Muscle layer of duodenum (tissue), 2 donors: ENCODE results near the gene DDR2.

ENCODE experiments used
- H3K27ac ChIP-seq: one replicate; pipeline ENCODE4 v1.7.0; 2013; ENCODE audit warnings: mild to moderate bottlenecking, low read length
- H3K27me3 ChIP-seq: one replicate; pipeline ENCODE4 v1.7.0; 2013; ENCODE audit warnings: low read depth, mild to moderate bottlenecking, control low read depth, low read length
- H3K36me3 ChIP-seq, 2 donors: one replicate each; pipeline ENCODE4 v1.7.0; 2013; ENCODE audit warnings: low read length in 2 of 2, control low read depth in 1 of 2, mild to moderate bottlenecking in 1 of 2; ENCODE audit not compliant: insufficient read depth in 2 of 2, control insufficient read depth in 1 of 2
- H3K4me1 ChIP-seq, 2 donors: one replicate each; pipeline ENCODE4 v1.7.0; 2013; ENCODE audit warnings: low read length in 2 of 2, mild to moderate bottlenecking in 2 of 2, control low read depth in 1 of 2, moderate library complexity in 1 of 2; ENCODE audit not compliant: insufficient read depth in 2 of 2, control insufficient read depth in 1 of 2
- H3K4me3 ChIP-seq, 2 donors: one replicate each; pipeline ENCODE4 v1.7.0; 2013; ENCODE audit warnings: low read length in 2 of 2, low read depth in 1 of 2, mild to moderate bottlenecking in 1 of 2
- H3K9me3 ChIP-seq, 2 donors: one replicate each; pipeline ENCODE4 v1.7.0; 2013; ENCODE audit warnings: low read length in 2 of 2, control low read depth in 1 of 2, mild to moderate bottlenecking in 1 of 2; ENCODE audit not compliant: control insufficient read depth in 1 of 2
- donor health status: healthy.

The DDR2 gene

GRCh38 chr1:162822391-162823200 lies 190.3 kb downstream of the DDR2 start:
- peaks cover 7% of the 10 kb centered on the region for H3K27me3 ChIP-seq
- H3K4me3 ChIP-seq, result peak overlapping the region; percentile 54 to 63
- no peaks in the 10 kb centered on the region for H3K36me3 ChIP-seq
- peaks cover 0 to 5% of the 10 kb centered on the region in 2 donors for H3K9me3 ChIP-seq
- H3K4me1 ChIP-seq, result peaks cover 0 to 9% of the 10 kb centered on the region in 2 donors
- no peak overlapping the region for H3K27ac ChIP-seq

GRCh38 chr1:162823231-162823630 lies 191.0 kb downstream of the DDR2 start:
- H3K27me3 ChIP-seq, result peaks cover 7% of the 10 kb centered on the region
- H3K4me1 ChIP-seq, result peaks cover 0 to 9% of the 10 kb centered on the region in 2 donors
- H3K27ac ChIP-seq, result no peak overlapping the region
- no peaks in the 10 kb centered on the region for H3K36me3 ChIP-seq
- H3K4me3 ChIP-seq, result no peak overlapping the region
- peaks cover 0 to 5% of the 10 kb centered on the region in 2 donors for H3K9me3 ChIP-seq

- Histone ChIP-seq H3K36me3 (no peaks in the 10 kb centered on the region), H3K4me3 (no peak overlapping the region), H3K4me1 (peaks cover 0 to 9% of the 10 kb centered on the region in 2 donors), H3K9me3 (peaks cover 0 to 5% of the 10 kb centered on the region in 2 donors), H3K27me3 (peaks cover 7% of the 10 kb centered on the region), H3K27ac (no peak overlapping the region)
Measured at GRCh38 chr1:162823771-162824525, 191.7 kb downstream of the DDR2 start.

GRCh38 chr1:162829268-162829667 lies 197.0 kb downstream of the DDR2 start:
- H3K4me1 ChIP-seq, result no peaks in the 10 kb centered on the region
- H3K9me3 ChIP-seq, result peaks cover 0 to 5% of the 10 kb centered on the region in 2 donors
- H3K27ac ChIP-seq, result no peak overlapping the region
- H3K27me3 ChIP-seq, result no peaks in the 10 kb centered on the region
- no peaks in the 10 kb centered on the region for H3K36me3 ChIP-seq
- no peak overlapping the region for H3K4me3 ChIP-seq

- H3K27me3 ChIP-seq, result no peaks in the 10 kb centered on the region
- H3K4me3 ChIP-seq, result no peak overlapping the region
- no peaks in the 10 kb centered on the region for H3K9me3 ChIP-seq
- no peaks in the 10 kb centered on the region for H3K36me3 ChIP-seq
- H3K27ac ChIP-seq, result no peak overlapping the region
- H3K4me1 ChIP-seq, result no peaks in the 10 kb centered on the region
Measured at GRCh38 chr1:162832470-162832869, 200.2 kb downstream of the DDR2 start.

GRCh38 chr1:162835157-162835899 lies 203.1 kb downstream of the DDR2 start:
- no peaks in the 10 kb centered on the region for H3K36me3 ChIP-seq
- H3K4me3 ChIP-seq, result no peak overlapping the region
- H3K4me1 ChIP-seq, result no peaks in the 10 kb centered on the region
- no peak overlapping the region for H3K27ac ChIP-seq
- H3K9me3 ChIP-seq, result peaks cover 6 to 9% of the 10 kb centered on the region in 2 donors
- H3K27me3 ChIP-seq, result no peaks in the 10 kb centered on the region
